GM18858 (cell line): ENCODE results near the gene IRX5.

ENCODE experiments used
- ATAC-seq: cut with Tn5 transposase; IDR thresholded peaks from one replicate; pipeline ENCODE4 v1.9.1; 2021; ENCODE audit not compliant: unreplicated experiment

IRX5 gene

GRCh38 chr16:54930005-54930868 lies at the start of gene IRX5:
TSS of gene IRX5 (plus strand) at chr16:54930865. CDS start at chr16:54931199, 334 bp downstream.
- no peak for ATAC-seq

GRCh38 chr16:54882556-54882955 lies 48.1 kb upstream of the IRX5 start:
- ATAC-seq = no peak

GRCh38 chr16:54883358-54883757 lies 47.3 kb upstream of the IRX5 start:
- ATAC-seq = no peak

- no peak for ATAC-seq
Measured at GRCh38 chr16:54886078-54886477, 44.6 kb upstream of the IRX5 start.

DNA sequence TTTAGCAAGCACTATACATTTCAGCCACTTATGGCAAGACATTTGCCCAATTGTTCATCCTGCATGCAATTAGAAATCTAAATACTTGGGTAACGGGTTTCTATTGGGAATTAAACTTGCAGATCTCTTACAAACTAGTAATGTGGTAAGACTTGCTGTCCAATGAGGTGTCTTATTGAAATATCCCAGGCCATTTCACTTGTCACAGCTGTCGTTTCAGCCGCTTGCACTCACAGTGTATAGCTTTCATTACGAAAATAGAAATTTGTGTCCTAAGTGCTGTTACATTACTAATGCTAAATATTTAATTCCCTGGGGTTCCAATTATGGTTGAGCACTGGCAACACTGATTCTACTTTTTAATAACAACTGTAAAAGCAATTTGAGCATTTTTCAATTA lies 40.3 kb upstream of the IRX5 start:
- no peak for ATAC-seq

- ATAC-seq = no peak
Measured at GRCh38 chr16:54891346-54891745, 39.3 kb upstream of the IRX5 start.

DNA sequence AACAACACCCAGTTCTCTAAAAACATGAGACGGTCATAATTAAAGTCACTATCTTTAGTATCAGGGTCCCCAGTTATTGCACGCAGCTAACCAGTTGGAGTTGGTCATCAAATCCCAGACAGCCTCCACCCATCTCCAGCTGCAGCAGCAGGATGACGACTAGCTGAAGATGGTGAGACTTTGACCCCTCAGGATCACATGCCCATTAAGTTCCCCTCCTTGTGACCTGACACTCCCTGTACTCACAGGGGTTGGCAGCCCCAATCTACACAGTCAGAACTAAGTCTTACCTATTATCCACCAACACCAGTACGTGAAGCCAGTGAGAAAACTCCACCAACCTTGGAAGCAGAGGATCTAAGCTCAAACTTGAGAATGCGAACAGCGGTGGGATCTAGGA lies 37.7 kb upstream of the IRX5 start:
- no peak for ATAC-seq

DNA sequence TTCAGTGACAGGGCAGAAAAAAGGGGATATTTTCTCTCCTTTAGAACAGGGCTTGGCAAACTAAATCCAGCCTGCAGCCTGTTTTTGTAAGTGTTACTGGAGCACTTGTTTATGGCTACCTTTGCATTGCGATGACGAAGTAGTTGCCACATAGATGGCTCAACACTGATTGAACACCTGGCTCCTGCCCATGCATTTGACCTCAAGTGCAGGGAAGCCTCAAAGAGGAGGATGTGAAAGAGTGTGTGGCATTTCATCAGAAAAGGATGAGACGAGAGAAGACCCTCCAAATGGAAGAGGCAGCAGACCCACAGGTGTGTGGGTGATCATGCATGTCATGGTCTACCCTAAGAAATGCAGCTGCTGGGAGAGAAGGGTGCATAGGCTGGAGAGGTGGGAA lies 32.7 kb upstream of the IRX5 start:
- no peak for ATAC-seq

GRCh38 chr16:54901606-54902005 lies 29.1 kb upstream of the IRX5 start:
- ATAC-seq = no peak

DNA sequence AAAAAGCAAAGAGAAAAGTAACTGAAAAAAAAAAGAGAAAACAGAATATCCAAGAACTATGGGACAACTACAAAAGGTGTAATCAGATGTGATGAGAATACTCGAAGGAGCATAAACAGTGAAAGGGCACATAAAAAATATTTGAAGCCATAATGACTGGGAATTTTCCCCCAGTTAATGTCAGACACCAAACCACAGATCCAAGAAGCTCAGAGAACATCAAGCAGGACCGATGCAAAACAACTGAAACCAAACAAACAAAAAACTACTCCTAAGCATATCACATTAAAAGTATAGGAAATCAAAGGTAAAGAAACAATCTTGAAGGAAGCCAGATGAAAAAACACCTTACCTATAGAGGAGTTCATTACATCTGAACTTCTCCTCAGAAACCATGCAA lies 27.6 kb upstream of the IRX5 start:
- no peak for ATAC-seq

- no peak for ATAC-seq
Measured at GRCh38 chr16:54911079-54911478, 19.6 kb upstream of the IRX5 start.

DNA sequence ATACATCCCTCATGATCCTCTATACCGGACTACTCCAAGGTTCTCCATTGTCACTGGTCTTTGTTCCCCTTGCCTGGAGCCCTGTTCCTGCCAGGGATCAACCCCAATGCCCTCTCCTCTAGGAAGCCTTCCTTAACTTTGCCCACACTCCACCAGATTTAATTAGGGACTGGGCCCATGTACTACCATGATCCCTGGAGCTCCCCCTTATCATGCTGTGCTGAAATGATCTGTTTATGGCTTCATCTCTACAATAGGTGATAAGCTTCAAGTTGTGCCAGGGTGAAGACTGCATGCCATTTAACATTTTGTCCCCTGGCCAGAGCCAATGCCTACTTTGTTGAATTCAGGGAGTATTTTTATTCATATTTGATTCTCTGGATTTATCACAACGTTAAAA lies 17.9 kb upstream of the IRX5 start:
- no peak for ATAC-seq

DNA sequence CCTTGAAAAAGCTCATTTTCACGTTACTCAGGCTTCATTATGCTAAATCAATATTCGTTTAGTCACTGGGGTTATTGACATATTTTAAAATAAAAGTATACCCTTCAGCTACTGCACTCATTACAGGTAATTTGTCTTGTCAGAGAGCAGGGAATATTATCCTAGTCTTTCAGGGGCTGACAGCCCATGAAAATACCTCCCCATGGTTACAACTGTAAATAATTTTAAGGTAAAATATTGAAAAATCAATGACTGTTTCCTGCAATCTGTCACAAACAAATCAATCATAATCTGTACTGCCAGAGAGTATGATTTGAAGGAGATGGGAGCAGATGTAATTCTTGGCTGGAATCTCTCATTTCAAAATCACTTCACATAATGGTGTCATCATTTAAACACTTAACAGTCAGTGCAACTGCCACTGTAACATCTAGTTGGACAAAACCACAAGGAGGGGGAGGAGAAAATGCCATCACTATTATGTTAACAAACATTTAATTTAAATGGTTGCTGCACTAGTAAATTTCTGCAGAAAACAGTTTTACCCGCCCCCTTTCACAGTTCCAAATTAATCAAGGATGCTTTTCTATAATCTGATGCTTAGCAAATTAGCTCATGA lies 9.3 kb upstream of the IRX5 start:
- no peak for ATAC-seq

- ATAC-seq = no peak
Measured at GRCh38 chr16:54923055-54923473, 7.6 kb upstream of the IRX5 start.

DNA sequence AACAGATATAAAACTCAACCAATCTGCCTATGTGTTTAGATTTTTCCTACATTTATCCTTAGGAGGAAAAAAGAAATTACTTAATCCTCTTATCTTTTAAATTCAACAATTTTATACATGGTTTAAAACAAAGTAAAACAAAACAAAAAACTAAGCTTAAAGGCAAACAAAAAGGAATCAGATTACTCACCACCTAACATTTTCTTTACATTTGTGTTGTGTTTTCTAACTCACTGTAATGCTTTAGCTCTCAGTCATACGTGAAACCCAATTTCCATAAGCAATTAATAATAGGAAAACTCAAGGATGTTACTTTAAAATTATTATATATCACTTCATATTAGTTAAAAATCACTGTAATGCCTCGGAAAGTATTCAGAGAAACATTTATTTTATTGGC lies 6.7 kb upstream of the IRX5 start:
- ATAC-seq = no peak

GRCh38 chr16:54926166-54926838 lies 4.4 kb upstream of the IRX5 start:
- ATAC-seq = no peak

- ATAC-seq = no peak
Measured at GRCh38 chr16:54927125-54928015, 3.3 kb upstream of the IRX5 start.

DNA sequence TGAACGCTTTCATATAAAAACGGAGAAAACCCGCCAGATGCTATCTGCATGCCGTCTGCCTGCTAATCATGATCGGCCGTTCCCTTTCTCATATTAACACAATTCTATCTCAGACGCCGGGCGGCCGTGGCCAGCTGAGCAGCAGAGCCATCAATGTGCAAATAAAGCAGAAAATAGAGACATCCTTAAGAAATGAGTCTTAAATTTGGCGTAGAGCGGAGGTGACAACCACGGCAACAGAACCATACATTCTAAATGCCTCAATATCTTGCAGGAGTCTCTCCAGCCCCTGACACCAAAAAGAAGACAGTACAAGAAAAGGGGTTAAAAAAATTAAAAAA lies 2.7 kb upstream of the IRX5 start:
- ATAC-seq = no peak

DNA sequence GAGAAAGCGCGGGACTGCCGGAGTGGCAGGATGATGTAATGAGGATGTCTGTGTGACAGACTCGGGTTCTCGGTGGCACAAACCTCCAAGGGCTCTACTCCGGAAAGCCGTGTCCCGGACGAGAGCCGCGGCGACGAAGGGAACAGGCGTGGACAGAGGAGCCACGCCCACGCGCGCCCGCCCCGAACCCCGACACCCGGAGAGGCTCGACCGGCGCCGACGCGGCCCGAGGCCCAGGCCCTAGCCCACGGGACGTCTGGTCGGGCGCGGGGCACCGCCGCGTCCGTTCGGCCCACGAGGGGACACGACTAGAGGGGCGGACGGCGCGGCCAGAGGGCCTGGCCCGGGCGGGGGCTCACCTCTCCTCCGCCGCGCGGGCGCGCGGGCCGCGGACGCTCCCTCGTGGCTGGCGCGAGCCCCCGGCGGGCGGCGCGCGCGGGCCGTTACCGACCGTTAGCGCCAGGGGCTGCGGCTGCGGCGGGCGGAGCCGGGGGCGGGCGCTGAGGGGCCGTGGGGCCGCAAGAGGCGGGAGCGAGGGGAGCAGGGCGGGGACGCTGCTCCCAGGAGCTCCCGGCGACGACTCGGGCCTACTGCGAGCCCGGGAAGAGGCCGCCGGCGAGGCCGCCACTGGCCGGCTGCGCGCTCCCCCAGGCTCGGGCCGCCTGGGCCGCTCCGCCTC lies 2.1 kb upstream of the IRX5 start:
- ATAC-seq = peak; percentile 36
